B cell (primary cell): Measurements from ENCODE around the gene FAM78B.

ENCODE experiments used
- CTCF ChIP-seq: fragments of 200-600 bp; IDR thresholded peaks from one replicate; pipeline ENCODE4 v1.8.0; 2022; ENCODE audit warnings: antibody characterized with exemption, mild to moderate bottlenecking
- EZH2 ChIP-seq: IDR thresholded peaks from 2 replicates; pipeline ENCODE4 v1.6.1; 2012; ENCODE audit warnings: borderline replicate concordance, low read depth, mild to moderate bottlenecking, moderate library complexity, low read length; ENCODE audit not compliant: insufficient read depth, poor library complexity, severe bottlenecking

- no peak for TF ChIP-seq CTCF
- TF ChIP-seq EZH2: no peak
Measured at GRCh38 chr1:166184012-166184411, 17.2 kb upstream of the FAM78B start.
